Suprapubic skin (tissue), 4 donors: ENCODE data around the gene PRR12.

Source experiments
- POLR2A ChIP-seq, 2 donors: fragments of 450-650 bp; IDR thresholded peaks; one replicate each; pipeline ENCODE4 v1.6.1; 2017; ENCODE audit warnings: antibody characterized with exemption in 2 of 2, mild to moderate bottlenecking in 2 of 2, moderate library complexity in 2 of 2
- POLR2AphosphoS5 ChIP-seq, 3 donors: sonication (generic); formaldehyde crosslinking; IDR thresholded peaks; one replicate each; pipeline ENCODE4 v1.6.1; 2017; ENCODE audit warnings: antibody characterized with exemption in 3 of 3
- TF ChIP-seq, protein P1 (sequence below), 2 donors: fragments of 200-600 bp in 1 of 2; fragments of 450-650 bp in 1 of 2; sonication (generic) in 1 of 2; IDR thresholded peaks; one replicate each; pipeline ENCODE4 v1.5.1; 2016 to 2019; ENCODE audit warnings: antibody characterized with exemption in 2 of 2, mild to moderate bottlenecking in 1 of 2, moderate library complexity in 1 of 2

DNA sequence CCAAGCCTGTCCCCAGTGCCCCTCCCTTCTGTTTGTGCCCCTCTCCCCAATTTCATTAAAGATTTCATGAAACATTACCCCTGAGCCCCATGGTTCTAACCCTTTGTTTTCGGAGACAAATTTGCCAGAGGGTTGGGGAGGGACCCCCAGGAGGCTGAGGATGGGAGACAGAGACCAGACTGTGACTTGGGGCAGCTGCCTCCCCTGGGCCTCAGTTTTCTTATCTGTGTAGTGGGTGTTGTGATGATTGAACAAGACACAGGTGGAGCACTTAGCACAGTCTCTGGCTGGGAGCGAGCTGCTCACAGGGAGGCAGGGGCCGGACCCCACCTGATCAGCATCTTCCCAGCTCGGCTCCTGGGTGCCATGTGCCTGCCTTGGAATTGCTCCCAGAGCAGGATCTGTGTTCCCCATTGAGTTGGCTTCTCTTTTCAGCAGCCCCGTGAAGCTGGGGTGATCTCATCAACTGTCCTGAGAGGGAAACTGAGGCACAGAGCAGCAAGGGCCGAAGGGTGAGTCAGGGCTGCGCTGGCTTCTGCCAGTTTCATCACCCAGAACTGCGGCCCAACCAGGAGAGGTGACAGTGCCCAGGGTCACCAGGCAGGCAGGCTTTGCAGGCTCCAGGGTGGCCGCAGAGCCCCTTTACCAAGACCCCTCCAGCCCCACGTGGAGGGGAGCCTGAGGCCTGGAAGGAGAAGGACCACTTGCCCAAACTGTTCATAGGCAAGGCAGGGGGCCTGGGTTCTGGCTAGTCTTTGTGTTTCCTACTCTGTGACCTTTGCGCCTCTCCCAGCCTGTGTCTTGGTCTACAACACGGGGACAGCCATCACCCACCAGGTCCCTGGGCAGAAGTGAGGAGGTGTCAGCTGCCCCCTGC, 67.8 kb downstream of the PRR12 start:
- TF ChIP-seq POLR2A (IDR thresholded peaks at IDR 0.05) (no peak), POLR2AphosphoS5 (IDR thresholded peaks at IDR 0.05) (no peak)
- TF ChIP-seq, protein P1, sequence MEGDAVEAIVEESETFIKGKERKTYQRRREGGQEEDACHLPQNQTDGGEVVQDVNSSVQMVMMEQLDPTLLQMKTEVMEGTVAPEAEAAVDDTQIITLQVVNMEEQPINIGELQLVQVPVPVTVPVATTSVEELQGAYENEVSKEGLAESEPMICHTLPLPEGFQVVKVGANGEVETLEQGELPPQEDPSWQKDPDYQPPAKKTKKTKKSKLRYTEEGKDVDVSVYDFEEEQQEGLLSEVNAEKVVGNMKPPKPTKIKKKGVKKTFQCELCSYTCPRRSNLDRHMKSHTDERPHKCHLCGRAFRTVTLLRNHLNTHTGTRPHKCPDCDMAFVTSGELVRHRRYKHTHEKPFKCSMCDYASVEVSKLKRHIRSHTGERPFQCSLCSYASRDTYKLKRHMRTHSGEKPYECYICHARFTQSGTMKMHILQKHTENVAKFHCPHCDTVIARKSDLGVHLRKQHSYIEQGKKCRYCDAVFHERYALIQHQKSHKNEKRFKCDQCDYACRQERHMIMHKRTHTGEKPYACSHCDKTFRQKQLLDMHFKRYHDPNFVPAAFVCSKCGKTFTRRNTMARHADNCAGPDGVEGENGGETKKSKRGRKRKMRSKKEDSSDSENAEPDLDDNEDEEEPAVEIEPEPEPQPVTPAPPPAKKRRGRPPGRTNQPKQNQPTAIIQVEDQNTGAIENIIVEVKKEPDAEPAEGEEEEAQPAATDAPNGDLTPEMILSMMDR (IDR thresholded peaks at IDR 0.05): no peak
